Measurements from ENCODE around the gene YWHAH.

Gene YWHAH

GRCh38 chr22:31950226-31950625 lies 5.9 kb downstream of the YWHAH start:
- no peak for DNase-seq (ENCODE audit: low spot score)

- DNase-seq (ENCODE audit: low spot score) = no peak
These were observed 7.1 kb downstream of the YWHAH start for GRCh38 chr22:31951194-31952093.

- DNase-seq (ENCODE audit: low spot score) = no peak
These were observed 7.7 kb downstream of the YWHAH start for GRCh38 chr22:31952094-31952401.

GRCh38 chr22:31952472-31952871 lies 8.1 kb downstream of the YWHAH start:
- no peak for DNase-seq (ENCODE audit: low spot score)

- DNase-seq (ENCODE audit: low spot score) = no peak
These were observed 8.9 kb downstream of the YWHAH start for GRCh38 chr22:31953261-31953660.

GRCh38 chr22:31954535-31955523 lies 10.5 kb downstream of the YWHAH start:
- DNase-seq (ENCODE audit: low spot score) = no peak

GRCh38 chr22:31956360-31956759 lies 12.0 kb downstream of the YWHAH start:
- DNase-seq (ENCODE audit: low spot score) = no peak

GRCh38 chr22:31957970-31958594 lies 13.7 kb downstream of the YWHAH start:
- DNase-seq (ENCODE audit: low spot score) = no peak

- DNase-seq (ENCODE audit: low spot score) = no peak
These were observed 14.4 kb downstream of the YWHAH start for GRCh38 chr22:31958625-31959239.

- DNase-seq (ENCODE audit: low spot score) = no peak
These were observed 16.4 kb downstream of the YWHAH start for GRCh38 chr22:31960767-31961166.

- no peak for DNase-seq (ENCODE audit: low spot score)
These were observed 18.2 kb downstream of the YWHAH start for GRCh38 chr22:31962387-31963125.

- DNase-seq (ENCODE audit: low spot score) = no peak
These were observed 23.7 kb downstream of the YWHAH start for GRCh38 chr22:31968022-31968421.

GRCh38 chr22:31969789-31970489 lies 25.6 kb downstream of the YWHAH start:
- DNase-seq (ENCODE audit: low spot score) = peak; percentile 85

- peak; percentile 66 for DNase-seq (ENCODE audit: low spot score)
These were observed 26.4 kb downstream of the YWHAH start for GRCh38 chr22:31970490-31971444.

GRCh38 chr22:31972180-31972579 lies 27.8 kb downstream of the YWHAH start:
- no peak for DNase-seq (ENCODE audit: low spot score)

GRCh38 chr22:31973739-31974138 lies 29.4 kb downstream of the YWHAH start:
- no peak for DNase-seq (ENCODE audit: low spot score)

GRCh38 chr22:31977141-31977841 lies 33.0 kb downstream of the YWHAH start:
- DNase-seq (ENCODE audit: low spot score) = peak; percentile 77

- DNase-seq (ENCODE audit: low spot score) = no peak
These were observed 33.6 kb downstream of the YWHAH start for GRCh38 chr22:31977939-31978338.

- DNase-seq (ENCODE audit: low spot score) = no peak
These were observed 36.3 kb downstream of the YWHAH start for GRCh38 chr22:31980628-31981027.
